Uterus (tissue), 4 donors: ENCODE data around the gene NAPSA. TPM values are rescaled to one million over a fixed set of nuclear protein-coding genes. Genes with fewer than 3 reads are reported as not detected.
"Not testable (repeated sequence)": the region's sequence is repeated elsewhere in the genome, so short reads cannot be mapped to it uniquely, and the experiment has no call there.

Source experiments
- DNase-seq, 2 donors: peaks; one replicate each; pipeline ENCODE4 v3.0.0-alpha.2; 2019 to 2020
- H3K27ac ChIP-seq, 2 donors: fragments of 200-600 bp; sonication (generic); 1 replicate in 1 of 2; 2 replicates in 1 of 2; pipeline ENCODE4 v1.5.1; 2016 to 2018
- H3K27me3 ChIP-seq, 2 donors: fragments of 200-600 bp; sonication (generic); one replicate each; pipeline ENCODE4 v1.5.1; 2018 to 2019; ENCODE audit warnings: control low read depth in 1 of 2
- H3K36me3 ChIP-seq, 2 donors: fragments of 200-600 bp; sonication (generic); one replicate each; pipeline ENCODE4 v1.5.1; 2019; ENCODE audit warnings: control low read depth in 1 of 2
- H3K4me1 ChIP-seq, 2 donors: fragments of 200-600 bp; sonication (generic); one replicate each; pipeline ENCODE4 v1.5.1; 2018 to 2019; ENCODE audit warnings: control low read depth in 1 of 2
- H3K4me3 ChIP-seq, 2 donors: fragments of 200-600 bp; sonication (generic); 1 replicate in 1 of 2; 2 replicates in 1 of 2; pipeline ENCODE4 v1.5.1; 2018 to 2019; ENCODE audit warnings: mild to moderate bottlenecking in 1 of 2
- H3K9me3 ChIP-seq, 2 donors: fragments of 200-600 bp; sonication (generic); one replicate each; pipeline ENCODE4 v1.5.1; 2019; ENCODE audit warnings: control low read depth in 1 of 2
- POLR2A ChIP-seq, 2 donors: fragments of 450-650 bp; IDR thresholded peaks; one replicate each; pipeline ENCODE4 v1.6.1; 2016; ENCODE audit warnings: antibody characterized with exemption in 2 of 2, mild to moderate bottlenecking in 1 of 2, moderate library complexity in 1 of 2
- intact Hi-C: fragments of 100-400 bp; cut with DNase I; formaldehyde crosslinking; loops from one replicate; pipeline ENCODE4 v1.15.1; 2023; ENCODE audit warnings: low total_unique reads
- total RNA-seq, 4 donors: library from RNA; depleted of rRNA in 3 of 4; stranded (reverse); fragments of >200 nt in 3 of 4; gene quantifications; one replicate each; pipeline versions ENCODE4 v1.1.0 to v1.2.4, GENCODE V29; 2014 to 2023
- TF ChIP-seq, protein P1 (sequence below), 4 experiments: fragments of 200-600 bp in 2 of 4; fragments of 450-650 bp in 2 of 4; sonication (generic) in 2 of 4; IDR thresholded peaks; one replicate each; pipeline ENCODE4 v1.5.1; 2016 to 2019; ENCODE audit warnings: antibody characterized with exemption in 4 of 4, mild to moderate bottlenecking in 2 of 4, moderate library complexity in 1 of 4
- donor health status: DM: yes; HTN: yes; CAD: no.

Gene NAPSA
- total RNA-seq, 4 donors from 2014 or later: 1.4 to 1.5 TPM; not detected in 2

- Histone ChIP-seq H3K9me3 (no peaks in the 10 kb centered on the region), H3K27ac (peak overlapping the region; percentile 82 to 88), H3K27me3 (no peaks in the 10 kb centered on the region), H3K36me3 (no peaks in the 10 kb centered on the region), H3K4me3 (peak overlapping the region; percentile 38 to 45), H3K4me1 (no peaks in the 10 kb centered on the region)
- peak in 1 of 2 donors; percentile 23 for TF ChIP-seq POLR2A (IDR thresholded peaks at IDR 0.05)
- TF ChIP-seq, protein P1, sequence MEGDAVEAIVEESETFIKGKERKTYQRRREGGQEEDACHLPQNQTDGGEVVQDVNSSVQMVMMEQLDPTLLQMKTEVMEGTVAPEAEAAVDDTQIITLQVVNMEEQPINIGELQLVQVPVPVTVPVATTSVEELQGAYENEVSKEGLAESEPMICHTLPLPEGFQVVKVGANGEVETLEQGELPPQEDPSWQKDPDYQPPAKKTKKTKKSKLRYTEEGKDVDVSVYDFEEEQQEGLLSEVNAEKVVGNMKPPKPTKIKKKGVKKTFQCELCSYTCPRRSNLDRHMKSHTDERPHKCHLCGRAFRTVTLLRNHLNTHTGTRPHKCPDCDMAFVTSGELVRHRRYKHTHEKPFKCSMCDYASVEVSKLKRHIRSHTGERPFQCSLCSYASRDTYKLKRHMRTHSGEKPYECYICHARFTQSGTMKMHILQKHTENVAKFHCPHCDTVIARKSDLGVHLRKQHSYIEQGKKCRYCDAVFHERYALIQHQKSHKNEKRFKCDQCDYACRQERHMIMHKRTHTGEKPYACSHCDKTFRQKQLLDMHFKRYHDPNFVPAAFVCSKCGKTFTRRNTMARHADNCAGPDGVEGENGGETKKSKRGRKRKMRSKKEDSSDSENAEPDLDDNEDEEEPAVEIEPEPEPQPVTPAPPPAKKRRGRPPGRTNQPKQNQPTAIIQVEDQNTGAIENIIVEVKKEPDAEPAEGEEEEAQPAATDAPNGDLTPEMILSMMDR (IDR thresholded peaks at IDR 0.05): peak; percentile 86 to 92 (median 88)
- DNase-seq: peak; percentile 80 to 83
- intact Hi-C loops: loop anchor here (10.0 kb wide), 1 partner anchor 417 kb away; the partner anchor contains the start of gene GPR32
These were observed 8.0 kb downstream of the NAPSA start for GRCh38 chr19:50357178-50358100.

- Histone ChIP-seq H3K27me3 (no peaks in the 10 kb centered on the region), H3K27ac (no peak overlapping the region), H3K36me3 (no peaks in the 10 kb centered on the region), H3K9me3 (no peaks in the 10 kb centered on the region), H3K4me1 (no peaks in the 10 kb centered on the region), H3K4me3 (no peak overlapping the region)
- DNase-seq: no peak
- no peak for TF ChIP-seq POLR2A (IDR thresholded peaks at IDR 0.05)
- intact Hi-C loops: loop anchor here (10.0 kb wide), 1 partner anchor 418 kb away; the partner anchor contains the start of gene GPR32
These were observed 8.7 kb downstream of the NAPSA start for GRCh38 chr19:50356691-50357177.

GRCh38 chr19:50353487-50353880, 12.0 kb downstream of the NAPSA start:
- H3K4me1 ChIP-seq, DNase-seq, H3K9me3 ChIP-seq, H3K36me3 ChIP-seq, H3K4me3 ChIP-seq, H3K27ac ChIP-seq, H3K27me3 ChIP-seq: not testable (repeated sequence)
- intact Hi-C loops: loop anchor here (10.0 kb wide), 1 partner anchor 421 kb away; the partner anchor contains the start of gene GPR32

GRCh38 chr19:50352242-50352641, 13.2 kb downstream of the NAPSA start:
- TF ChIP-seq, protein P1 (IDR thresholded peaks at IDR 0.05): no peak
- no peak for TF ChIP-seq POLR2A (IDR thresholded peaks at IDR 0.05)
- no peak for DNase-seq
- Histone ChIP-seq H3K9me3 (no peaks in the 10 kb centered on the region), H3K27me3 (no peaks in the 10 kb centered on the region), H3K4me3 (no peak overlapping the region), H3K36me3 (no peaks in the 10 kb centered on the region), H3K27ac (no peak overlapping the region), H3K4me1 (no peaks in the 10 kb centered on the region)
- intact Hi-C loops: loop anchor here (10.0 kb wide), 1 partner anchor 423 kb away; the partner anchor contains the start of gene GPR32

DNA sequence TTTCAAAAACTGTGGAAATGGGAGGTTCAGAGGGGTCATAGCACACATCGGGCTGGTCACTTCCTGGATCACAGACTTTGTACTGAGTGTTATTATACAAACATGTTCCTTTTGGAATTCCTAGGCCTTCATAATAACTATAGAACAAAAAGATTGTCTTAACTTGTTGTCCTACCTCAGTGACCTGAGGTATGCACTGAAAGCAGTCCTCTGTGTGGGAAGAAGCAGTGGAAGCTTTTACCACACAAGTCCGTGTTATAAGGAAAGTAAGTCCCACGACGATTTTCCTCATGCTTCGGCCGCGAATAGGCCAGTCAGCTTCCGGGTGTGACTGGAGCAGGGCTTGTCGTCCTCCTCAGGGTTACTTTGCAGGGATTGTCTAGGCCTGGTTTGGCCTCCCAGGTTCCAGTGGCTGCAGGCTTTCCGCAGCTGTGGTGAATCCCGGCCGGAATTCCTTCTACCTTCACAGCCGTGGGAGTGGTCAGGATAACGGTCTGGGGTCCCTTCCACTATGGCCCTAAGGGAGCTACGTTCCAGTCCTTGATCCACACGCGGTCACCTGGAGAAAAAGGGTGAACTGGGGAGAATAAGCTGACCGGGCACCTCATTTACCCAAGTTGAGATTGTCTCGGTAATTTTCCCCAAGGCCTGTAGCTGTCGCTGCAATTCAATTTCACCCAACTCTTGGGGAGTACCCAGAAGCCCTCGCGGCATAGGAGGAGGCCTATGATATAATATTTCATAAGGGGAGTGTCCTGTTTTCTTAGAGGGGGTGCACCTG, 16.0 kb downstream of the NAPSA start:
- TF ChIP-seq, protein P1 (IDR thresholded peaks at IDR 0.05): no peak
- TF ChIP-seq POLR2A (IDR thresholded peaks at IDR 0.05): no peak
- intact Hi-C loops: loop anchor here (10.0 kb wide), 1 partner anchor 425 kb away; the partner anchor contains the start of gene GPR32
- Histone ChIP-seq H3K27ac (no peak overlapping the region), H3K27me3 (no peaks in the 10 kb centered on the region), H3K36me3 (no peaks in the 10 kb centered on the region), H3K4me1 (no peaks in the 10 kb centered on the region), H3K9me3 (no peaks in the 10 kb centered on the region), H3K4me3 (no peak overlapping the region)
- DNase-seq: no peak

GRCh38 chr19:50347089-50347581, 18.3 kb downstream of the NAPSA start:
- DNase-seq, H3K9me3 ChIP-seq, H3K4me1 ChIP-seq, H3K27ac ChIP-seq, H3K4me3 ChIP-seq, intact Hi-C loops, H3K27me3 ChIP-seq, H3K36me3 ChIP-seq: not testable (repeated sequence)
